Effector CD8-positive, alpha-beta T cell (primary cell): ENCODE data around the gene RNF114.
"Not testable (repeated sequence)": the region's sequence is repeated elsewhere in the genome, so short reads cannot be mapped to it uniquely, and the experiment has no call there.

Experiments
- DNase-seq: peaks from one replicate; lab custom pipeline; 2025; lab: John Stamatoyannopoulos, UW

Gene RNF114

GRCh38 chr20:49965781-49966305 lies 29.6 kb downstream of the RNF114 start:
- no peak for DNase-seq

- DNase-seq, result no peak
These were observed 30.7 kb downstream of the RNF114 start for GRCh38 chr20:49966861-49967260.

- DNase-seq, result no peak
These were observed 33.0 kb downstream of the RNF114 start for GRCh38 chr20:49969234-49969633.

GRCh38 chr20:49969946-49970345 lies 33.7 kb downstream of the RNF114 start:
- no peak for DNase-seq

GRCh38 chr20:49970498-49970897 lies 34.3 kb downstream of the RNF114 start:
- no peak for DNase-seq

- DNase-seq, result no peak
These were observed 37.8 kb downstream of the RNF114 start for GRCh38 chr20:49973981-49974380.

GRCh38 chr20:49976542-49976941 lies 40.3 kb downstream of the RNF114 start:
- no peak for DNase-seq

GRCh38 chr20:49977740-49978139 lies 41.5 kb downstream of the RNF114 start:
- not testable (repeated sequence) for DNase-seq

- no peak for DNase-seq
These were observed 42.5 kb downstream of the RNF114 start for GRCh38 chr20:49978685-49979029.

- peak; percentile 70 for DNase-seq
These were observed 43.0 kb downstream of the RNF114 start for GRCh38 chr20:49979030-49979832.

- DNase-seq, result no peak
These were observed 44.2 kb downstream of the RNF114 start for GRCh38 chr20:49980140-49981008.

GRCh38 chr20:49981218-49982071 lies 45.2 kb downstream of the RNF114 start:
- DNase-seq, result no peak

- no peak for DNase-seq
These were observed 45.8 kb downstream of the RNF114 start for GRCh38 chr20:49982072-49982345.

- DNase-seq, result peak; percentile 78
These were observed 46.3 kb downstream of the RNF114 start, which contains the start of gene SNAI1 for GRCh38 chr20:49982346-49983122. Gene SNAI1 (plus strand): TSS chr20:49982980. CDS start chr20:49983060, 80 bp downstream.

- DNase-seq, result no peak
These were observed 47.1 kb downstream of the RNF114 start for GRCh38 chr20:49983123-49983847.

- no peak for DNase-seq
These were observed 47.7 kb downstream of the RNF114 start for GRCh38 chr20:49983848-49984408.

GRCh38 chr20:49984426-49985153 lies 48.4 kb downstream of the RNF114 start:
- no peak for DNase-seq

- no peak for DNase-seq
These were observed 49.0 kb downstream of the RNF114 start for GRCh38 chr20:49985157-49985556.

- DNase-seq, result no peak
These were observed 49.4 kb downstream of the RNF114 start for GRCh38 chr20:49985617-49986016.
